ENCODE measurements around the gene TBX15.
A peak's percentile ranks its signal among the peaks of the same experiment; 100 is the strongest.

TBX15 gene

DNA sequence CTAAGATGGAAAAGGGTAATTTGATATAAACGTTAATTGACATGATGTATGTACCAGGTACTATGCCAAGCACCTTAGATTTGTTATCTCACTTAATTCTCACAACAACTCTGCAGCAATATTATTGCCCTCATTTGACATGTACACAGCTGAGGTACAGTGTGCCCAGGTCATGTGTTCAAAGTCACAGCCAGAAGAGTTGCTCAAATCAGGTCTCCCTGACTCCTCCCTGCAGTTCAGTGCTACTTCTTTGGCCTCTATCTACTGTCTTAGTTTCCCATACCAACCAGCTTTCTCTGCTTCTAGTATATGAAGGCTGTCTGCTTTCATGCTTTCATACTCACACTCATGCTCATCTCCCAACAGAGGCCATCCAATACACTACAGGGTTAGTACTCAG, 15.1 kb downstream of the TBX15 start:
- DNase-seq (ENCODE audit: extremely low read depth, low read depth), result no peak
- H3K4me3 ChIP-seq (replicated peaks; ENCODE audit: low read depth, low read length), result no peak overlapping the region
- TF ChIP-seq, protein P1, sequence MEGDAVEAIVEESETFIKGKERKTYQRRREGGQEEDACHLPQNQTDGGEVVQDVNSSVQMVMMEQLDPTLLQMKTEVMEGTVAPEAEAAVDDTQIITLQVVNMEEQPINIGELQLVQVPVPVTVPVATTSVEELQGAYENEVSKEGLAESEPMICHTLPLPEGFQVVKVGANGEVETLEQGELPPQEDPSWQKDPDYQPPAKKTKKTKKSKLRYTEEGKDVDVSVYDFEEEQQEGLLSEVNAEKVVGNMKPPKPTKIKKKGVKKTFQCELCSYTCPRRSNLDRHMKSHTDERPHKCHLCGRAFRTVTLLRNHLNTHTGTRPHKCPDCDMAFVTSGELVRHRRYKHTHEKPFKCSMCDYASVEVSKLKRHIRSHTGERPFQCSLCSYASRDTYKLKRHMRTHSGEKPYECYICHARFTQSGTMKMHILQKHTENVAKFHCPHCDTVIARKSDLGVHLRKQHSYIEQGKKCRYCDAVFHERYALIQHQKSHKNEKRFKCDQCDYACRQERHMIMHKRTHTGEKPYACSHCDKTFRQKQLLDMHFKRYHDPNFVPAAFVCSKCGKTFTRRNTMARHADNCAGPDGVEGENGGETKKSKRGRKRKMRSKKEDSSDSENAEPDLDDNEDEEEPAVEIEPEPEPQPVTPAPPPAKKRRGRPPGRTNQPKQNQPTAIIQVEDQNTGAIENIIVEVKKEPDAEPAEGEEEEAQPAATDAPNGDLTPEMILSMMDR (IDR thresholded peaks at IDR 0.05; ENCODE audit: low read depth, low read length, missing control alignments), result no peak

DNA sequence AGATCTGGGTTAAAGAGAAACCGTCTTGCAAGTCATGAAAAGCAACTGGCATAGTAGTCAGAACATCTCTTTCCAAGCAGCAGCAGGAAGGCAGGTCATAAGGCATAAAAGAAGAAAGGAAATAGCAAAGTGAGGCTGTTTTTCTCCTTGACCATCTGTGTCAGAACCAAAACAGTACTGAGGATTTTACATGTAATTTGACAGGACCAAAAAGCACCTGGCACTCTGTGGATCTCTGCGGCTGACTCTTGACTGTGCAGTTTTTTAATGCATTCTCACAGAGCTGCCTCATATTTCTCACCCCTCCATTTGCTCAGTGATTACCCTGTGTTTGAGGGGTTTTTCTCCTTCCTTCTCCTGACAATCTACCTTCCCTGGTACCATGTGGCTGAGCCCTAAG, 17.7 kb downstream of the TBX15 start:
- no peak for DNase-seq (ENCODE audit: extremely low read depth, low read depth)
- H3K4me3 ChIP-seq (replicated peaks; ENCODE audit: low read depth, low read length), result no peak overlapping the region
- TF ChIP-seq, protein P1 (IDR thresholded peaks at IDR 0.05; ENCODE audit: low read depth, low read length, missing control alignments), result no peak

DNA sequence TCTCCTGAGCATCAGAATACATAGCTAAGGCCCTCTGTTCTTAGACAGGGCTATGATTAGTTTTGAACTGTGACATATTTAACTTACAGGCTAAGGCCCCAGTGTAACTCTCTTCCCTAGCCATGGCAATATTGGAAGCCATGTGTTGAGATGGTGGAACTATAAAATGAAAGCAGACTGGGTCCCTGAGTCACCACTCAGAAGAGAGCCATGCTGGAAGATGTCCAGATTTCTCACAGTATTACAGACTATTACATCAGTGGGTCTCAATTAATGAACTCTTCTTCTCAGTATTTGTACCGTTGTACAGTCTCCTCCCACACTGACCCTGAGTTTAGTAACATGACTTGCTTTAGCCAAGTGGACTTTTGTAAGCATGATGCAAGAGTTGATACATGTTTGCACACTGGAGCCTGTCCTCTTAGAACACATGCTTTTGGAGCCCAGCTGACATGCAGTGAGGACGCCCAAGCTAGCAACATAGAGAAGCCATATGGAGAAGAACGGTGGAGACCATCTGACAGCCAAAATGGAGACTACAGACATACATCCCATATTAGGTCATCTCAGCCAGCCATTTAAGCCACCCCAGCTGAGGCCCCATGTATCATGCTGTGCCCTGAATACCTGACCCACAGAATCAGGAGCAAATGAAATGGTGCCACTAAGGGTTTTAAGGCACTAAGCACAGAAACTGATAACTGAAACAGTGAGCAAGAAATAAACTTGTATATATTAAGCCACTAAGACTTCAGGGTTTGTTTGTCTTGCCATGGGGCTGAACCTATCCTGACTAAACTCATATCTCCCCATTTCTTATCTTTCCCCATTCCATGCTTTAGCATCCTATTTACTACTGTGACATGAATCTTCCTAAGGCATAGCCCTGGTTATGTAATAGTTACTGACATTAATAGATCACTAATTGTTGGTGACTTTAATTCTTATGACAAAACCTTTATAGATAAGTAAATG, 24.4 kb downstream of the TBX15 start:
- H3K4me3 ChIP-seq (replicated peaks; ENCODE audit: low read depth, low read length), result no peak overlapping the region
- DNase-seq (ENCODE audit: extremely low read depth, low read depth), result peak; percentile 25
- TF ChIP-seq, protein P1 (IDR thresholded peaks at IDR 0.05; ENCODE audit: low read depth, low read length, missing control alignments), result no peak

DNA sequence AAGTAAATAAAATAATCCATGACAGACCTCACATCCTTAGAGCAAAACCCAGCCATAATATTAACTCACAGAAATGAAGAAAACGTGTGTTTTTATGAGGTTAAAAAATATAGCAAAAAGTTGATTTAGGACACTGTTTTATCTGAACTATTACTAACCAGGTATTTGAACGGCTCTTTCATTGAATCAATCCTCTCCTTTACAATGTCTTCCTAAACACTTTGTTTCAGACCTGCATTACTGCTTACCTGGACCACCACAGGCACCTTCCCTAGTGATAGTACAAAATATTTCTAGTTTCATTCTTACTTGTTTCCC, 25.0 kb downstream of the TBX15 start:
- TF ChIP-seq, protein P1 (IDR thresholded peaks at IDR 0.05; ENCODE audit: low read depth, low read length, missing control alignments), result no peak
- no peak for DNase-seq (ENCODE audit: extremely low read depth, low read depth)
- H3K4me3 ChIP-seq (replicated peaks; ENCODE audit: low read depth, low read length), result no peak overlapping the region

DNA sequence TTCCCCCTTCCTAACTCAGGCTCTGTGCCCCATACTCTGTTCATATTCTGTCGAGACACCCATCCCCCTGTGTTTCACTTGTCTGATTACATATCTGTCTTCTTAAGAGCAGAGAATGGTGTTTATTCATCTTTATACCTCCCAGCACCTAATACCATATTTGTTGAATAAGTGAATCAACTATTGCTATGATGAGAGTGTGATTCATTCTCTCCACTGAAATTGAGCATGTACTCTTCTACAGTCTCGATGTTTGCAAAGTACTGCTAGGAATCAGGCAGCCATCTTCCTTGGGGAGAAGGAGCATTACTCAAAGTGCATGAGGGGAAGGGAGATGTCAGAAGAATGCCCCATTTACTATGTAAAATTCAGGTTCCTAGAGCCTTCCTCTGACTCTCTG, 27.0 kb downstream of the TBX15 start:
- TF ChIP-seq, protein P1 (IDR thresholded peaks at IDR 0.05; ENCODE audit: low read depth, low read length, missing control alignments), result no peak
- no peak overlapping the region for H3K4me3 ChIP-seq (replicated peaks; ENCODE audit: low read depth, low read length)
- no peak for DNase-seq (ENCODE audit: extremely low read depth, low read depth)

DNA sequence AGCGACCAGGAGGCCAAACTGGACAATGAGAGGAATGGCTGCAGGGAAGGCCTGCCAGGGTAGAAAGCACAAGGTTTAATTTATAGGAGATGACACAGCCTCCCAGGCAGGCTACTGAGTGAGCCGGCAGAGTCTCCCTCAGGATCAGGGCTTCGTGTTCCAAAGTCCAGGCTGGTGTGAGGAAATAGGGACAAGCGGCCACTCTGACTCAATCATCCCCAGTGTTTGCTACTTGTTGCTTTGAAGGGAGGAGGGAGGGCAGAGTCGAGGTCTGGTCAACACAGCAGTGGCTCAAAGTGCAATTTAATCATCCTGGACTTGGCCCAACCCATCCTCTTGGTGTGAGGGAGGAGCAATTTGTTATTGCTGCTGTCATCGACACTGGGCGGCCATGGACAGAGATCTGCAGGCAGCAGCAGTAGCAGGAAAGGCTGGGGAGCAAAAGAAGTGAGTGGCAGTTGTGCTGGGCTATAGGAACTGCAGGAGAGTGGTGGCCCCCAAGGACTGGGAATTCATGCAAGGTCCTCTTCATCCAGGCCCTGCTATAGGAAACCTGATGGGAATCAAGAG, 27.5 kb downstream of the TBX15 start:
- DNase-seq (ENCODE audit: extremely low read depth, low read depth), result no peak
- TF ChIP-seq, protein P1 (IDR thresholded peaks at IDR 0.05; ENCODE audit: low read depth, low read length, missing control alignments), result no peak
- H3K4me3 ChIP-seq (replicated peaks; ENCODE audit: low read depth, low read length), result no peak overlapping the region

All from HFF-Myc (cell line).